Naive B cell (primary cell): Measurements from ENCODE around the gene MARCKS. TPM values are rescaled to one million over a fixed set of nuclear protein-coding genes. Genes with fewer than 3 reads are reported as not detected.

Experiments used
- ATAC-seq, 2 donors: fragments of 150-1000 bp; cut with Tn5 transposase; 2 replicates each; pipeline ENCODE4 v1.10.0; 2021; ENCODE audit warnings: low read depth in 2 of 2, mild to moderate bottlenecking in 2 of 2, moderate library complexity in 2 of 2
- DNase-seq: peaks from one replicate; pipeline ENCODE4 v3.0.0; 2022
- H3K27ac Mint-ChIP-seq, 6 donors: one replicate each; pipeline ENCODE4 v1.8.0; 2020 to 2022; ENCODE audit warnings: mild to moderate bottlenecking in 6 of 6, mixed read lengths in 6 of 6, moderate library complexity in 5 of 6, inconsistent platforms in 2 of 6
- H3K27me3 Mint-ChIP-seq, 3 donors: one replicate each; pipeline ENCODE4 v1.8.0; 2021 to 2022; ENCODE audit warnings: mixed read lengths in 3 of 3, mild to moderate bottlenecking in 1 of 3
- H3K36me3 Mint-ChIP-seq, 2 donors: one replicate each; pipeline ENCODE4 v1.8.0; 2020 to 2022; ENCODE audit warnings: mixed read lengths in 2 of 2, inconsistent platforms in 1 of 2, mild to moderate bottlenecking in 1 of 2
- H3K4me1 Mint-ChIP-seq, 3 donors: one replicate each; pipeline ENCODE4 v1.8.0; 2020 to 2022; ENCODE audit warnings: mixed read lengths in 3 of 3, inconsistent platforms in 1 of 3, mild to moderate bottlenecking in 1 of 3, moderate library complexity in 1 of 3
- H3K4me3 Mint-ChIP-seq, 8 donors: one replicate each; pipeline ENCODE4 v1.8.0; 2020 to 2022; ENCODE audit warnings: mild to moderate bottlenecking in 8 of 8, mixed read lengths in 8 of 8, moderate library complexity in 8 of 8, inconsistent platforms in 2 of 8
- H3K9me3 Mint-ChIP-seq, 7 donors: one replicate each; pipeline ENCODE4 v1.8.0; 2020 to 2022; ENCODE audit warnings: mixed read lengths in 7 of 7, mild to moderate bottlenecking in 5 of 7, inconsistent platforms in 2 of 7, moderate library complexity in 1 of 7
- polyA plus RNA-seq, 6 donors: library from polyadenylated mRNA; unstranded; fragments of 300-500 nt; fragmentation: Illumina TruSeq; gene quantifications; one replicate each; pipeline ENCODE4 v1.2.3, GENCODE V29; 2021; ENCODE audit warnings: low read depth in 6 of 6

Gene MARCKS
- polyA plus RNA-seq, 6 donors from 2014 or later: 4.8 to 11.9 (median 7.5) TPM

GRCh38 chr6:113857556-113858479 is 673 bp downstream of the MARCKS start:
- Mint-ChIP-seq H3K9me3 (peaks cover 0 to 3% (median 0%) of the 10 kb centered on the region in 7 donors), H3K27ac (no peak overlapping the region), H3K36me3 (peaks cover 5 to 15% of the 10 kb centered on the region in 2 donors), H3K27me3 (peaks cover 0 to 3% (median 0%) of the 10 kb centered on the region in 3 donors), H3K4me1 (peaks cover 9 to 28% (median 19%) of the 10 kb centered on the region in 3 donors), H3K4me3 (no peak overlapping the region)
- ATAC-seq (peak; percentile 8 to 14), DNase-seq (peak; percentile 70)

GRCh38 chr6:113858480-113859348 is 1.6 kb downstream of the MARCKS start:
- Mint-ChIP-seq H3K27me3 (no peaks in the 10 kb centered on the region), H3K27ac (peak overlapping the region in 3 of 6 donors; percentile 70 to 79 (median 75)), H3K9me3 (peaks cover 0 to 3% (median 0%) of the 10 kb centered on the region in 7 donors), H3K36me3 (peaks cover 5 to 15% of the 10 kb centered on the region in 2 donors), H3K4me3 (peak overlapping the region in 6 of 8 donors; percentile 73 to 90 (median 85)), H3K4me1 (peaks cover 9 to 28% (median 19%) of the 10 kb centered on the region in 3 donors)
- DNase-seq: peak; percentile 98
- ATAC-seq: peak; percentile 75 to 77

- peak; percentile 8 for DNase-seq
- peaks cover 9 to 25% (median 17%) of the 10 kb centered on the region in 3 donors for H3K4me1 Mint-ChIP-seq
- H3K9me3 Mint-ChIP-seq: peaks cover 0 to 3% (median 0%) of the 10 kb centered on the region in 7 donors
- peaks cover 5 to 15% of the 10 kb centered on the region in 2 donors for H3K36me3 Mint-ChIP-seq
- no peak for ATAC-seq
- H3K4me3 Mint-ChIP-seq: peak overlapping the region in 6 of 8 donors; percentile 73 to 90 (median 85)
- H3K27me3 Mint-ChIP-seq: no peaks in the 10 kb centered on the region
- H3K27ac Mint-ChIP-seq: peak overlapping the region in 3 of 6 donors; percentile 70 to 79 (median 75)
Measured at GRCh38 chr6:113859349-113860180, 2.4 kb downstream of the MARCKS start.

GRCh38 chr6:113860181-113860955 is 3.2 kb downstream of the MARCKS start:
- no peaks in the 10 kb centered on the region for H3K27me3 Mint-ChIP-seq
- peaks cover 5 to 15% of the 10 kb centered on the region in 2 donors for H3K36me3 Mint-ChIP-seq
- peaks cover 0 to 3% (median 0%) of the 10 kb centered on the region in 7 donors for H3K9me3 Mint-ChIP-seq
- ATAC-seq (no peak), DNase-seq (peak; percentile 3)
- H3K4me3 Mint-ChIP-seq: peak overlapping the region; percentile 30 to 90 (median 75)
- peak overlapping the region in 5 of 6 donors; percentile 89 to 95 (median 89) for H3K27ac Mint-ChIP-seq
- H3K4me1 Mint-ChIP-seq: peaks cover 9 to 21% (median 9%) of the 10 kb centered on the region in 3 donors

GRCh38 chr6:113862112-113862511 is 5.0 kb downstream of the MARCKS start:
- H3K36me3 Mint-ChIP-seq: peaks cover 5 to 15% of the 10 kb centered on the region in 2 donors
- no peak for DNase-seq
- H3K27ac Mint-ChIP-seq: no peak overlapping the region
- peaks cover 6 to 19% (median 9%) of the 10 kb centered on the region in 3 donors for H3K4me1 Mint-ChIP-seq
- no peak for ATAC-seq
- peaks cover 0 to 3% (median 0%) of the 10 kb centered on the region in 7 donors for H3K9me3 Mint-ChIP-seq
- H3K27me3 Mint-ChIP-seq: no peaks in the 10 kb centered on the region
- peak overlapping the region in 1 of 8 donors; percentile 83 for H3K4me3 Mint-ChIP-seq

- Mint-ChIP-seq H3K27ac (no peak overlapping the region), H3K36me3 (no peaks in the 10 kb centered on the region), H3K4me3 (no peak overlapping the region), H3K9me3 (no peaks in the 10 kb centered on the region), H3K27me3 (no peaks in the 10 kb centered on the region), H3K4me1 (peaks cover 8 to 9% (median 9%) of the 10 kb centered on the region in 3 donors)
- no peak for ATAC-seq
- no peak for DNase-seq
Measured at GRCh38 chr6:113870917-113871316, 13.8 kb downstream of the MARCKS start.

GRCh38 chr6:113871975-113872374 is 14.8 kb downstream of the MARCKS start:
- Mint-ChIP-seq H3K4me1 (peaks cover 8 to 9% (median 9%) of the 10 kb centered on the region in 3 donors), H3K4me3 (no peak overlapping the region), H3K36me3 (no peaks in the 10 kb centered on the region), H3K27me3 (no peaks in the 10 kb centered on the region), H3K27ac (no peak overlapping the region), H3K9me3 (no peaks in the 10 kb centered on the region)
- DNase-seq (no peak), ATAC-seq (no peak)

GRCh38 chr6:113873043-113873667 is 16.0 kb downstream of the MARCKS start:
- H3K4me3 Mint-ChIP-seq: peak overlapping the region; percentile 45 to 91 (median 76)
- ATAC-seq: peak; percentile 100

GRCh38 chr6:113875470-113875869 is 18.3 kb downstream of the MARCKS start:
- Mint-ChIP-seq H3K36me3 (no peaks in the 10 kb centered on the region), H3K4me1 (peaks cover 8 to 9% (median 9%) of the 10 kb centered on the region in 3 donors), H3K27me3 (peaks cover 0 to 3% (median 0%) of the 10 kb centered on the region in 3 donors), H3K4me3 (no peak overlapping the region), H3K27ac (no peak overlapping the region), H3K9me3 (no peaks in the 10 kb centered on the region)
- ATAC-seq: no peak
- DNase-seq: no peak

More at GRCh38 chr6:113873043-113873667, 16.0 kb downstream of the MARCKS start:
- Mint-ChIP-seq H3K4me1 (peaks cover 8 to 9% (median 9%) of the 10 kb centered on the region in 3 donors), H3K36me3 (no peaks in the 10 kb centered on the region), H3K9me3 (no peaks in the 10 kb centered on the region), H3K27me3 (no peaks in the 10 kb centered on the region), H3K27ac (peak overlapping the region; percentile 54 to 93 (median 80))
- peak; percentile 59 for DNase-seq

- peaks cover 8 to 9% (median 9%) of the 10 kb centered on the region in 3 donors for H3K4me1 Mint-ChIP-seq
- DNase-seq (no peak), ATAC-seq (no peak)
- H3K27me3 Mint-ChIP-seq: peaks cover 0 to 10% (median 0%) of the 10 kb centered on the region in 3 donors
- no peak overlapping the region for H3K27ac Mint-ChIP-seq
- no peaks in the 10 kb centered on the region for H3K9me3 Mint-ChIP-seq
- H3K36me3 Mint-ChIP-seq: no peaks in the 10 kb centered on the region
- H3K4me3 Mint-ChIP-seq: peak overlapping the region in 1 of 8 donors; percentile 15
Measured at GRCh38 chr6:113876695-113877094, 19.6 kb downstream of the MARCKS start.
